T-helper 22 cell (primary cell): ENCODE measurements around the gene SLCO2A1.

Experiments
- DNase-seq: peaks from one replicate; pipeline ENCODE4 v3.0.0-alpha.2; 2020; ENCODE audit warnings: low read depth

Gene SLCO2A1

GRCh38 chr3:133980550-133980949 lies 49.2 kb downstream of the SLCO2A1 start:
- no peak for DNase-seq

GRCh38 chr3:133980035-133980434 lies 49.7 kb downstream of the SLCO2A1 start:
- no peak for DNase-seq

- DNase-seq: no peak
Observed at GRCh38 chr3:133979553-133979952, 50.2 kb downstream of the SLCO2A1 start.

GRCh38 chr3:133977568-133977967 lies 52.2 kb downstream of the SLCO2A1 start:
- no peak for DNase-seq

DNA sequence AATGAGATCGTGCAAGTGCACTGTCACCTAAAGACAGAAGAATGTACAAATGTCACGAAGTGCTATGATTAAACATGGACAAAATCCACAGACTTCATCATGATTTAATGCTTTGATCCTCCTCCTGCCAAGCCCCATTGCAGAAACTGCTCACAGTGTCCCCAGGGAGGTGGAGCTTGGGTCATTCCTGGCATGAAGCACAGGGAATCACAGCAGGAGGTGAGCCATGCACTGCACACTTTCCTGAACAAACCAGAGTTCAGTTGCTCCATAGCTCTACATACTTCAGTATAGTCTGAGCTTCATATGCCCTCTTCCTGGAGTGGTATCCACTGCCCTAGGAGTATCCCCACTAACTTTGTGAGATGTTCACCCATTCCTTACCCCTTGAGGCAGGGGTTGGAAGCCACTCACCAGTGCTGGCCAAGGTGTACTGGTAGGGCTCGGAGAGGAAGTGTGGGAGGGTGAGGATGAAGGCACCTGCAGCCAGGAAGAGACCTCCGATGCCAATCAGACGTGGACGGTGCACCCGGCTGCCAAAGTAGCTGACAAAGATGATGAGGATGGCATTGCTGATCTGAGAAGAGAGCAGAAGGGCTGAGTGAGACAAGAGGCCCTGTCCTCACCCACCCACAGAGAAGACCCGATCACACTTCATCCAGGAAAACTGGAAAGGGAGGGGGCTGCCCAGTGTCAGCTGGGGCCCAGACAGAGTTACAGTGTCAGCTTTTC lies 56.3 kb downstream of the SLCO2A1 start:
- no peak for DNase-seq

GRCh38 chr3:133972156-133972555 lies 57.6 kb downstream of the SLCO2A1 start:
- no peak for DNase-seq

- no peak for DNase-seq
Observed at GRCh38 chr3:133970916-133971315, 58.8 kb downstream of the SLCO2A1 start.

- no peak for DNase-seq
Observed at GRCh38 chr3:133970339-133970738, 59.4 kb downstream of the SLCO2A1 start.

GRCh38 chr3:133967992-133968892 lies 61.5 kb downstream of the SLCO2A1 start:
- no peak for DNase-seq

DNA sequence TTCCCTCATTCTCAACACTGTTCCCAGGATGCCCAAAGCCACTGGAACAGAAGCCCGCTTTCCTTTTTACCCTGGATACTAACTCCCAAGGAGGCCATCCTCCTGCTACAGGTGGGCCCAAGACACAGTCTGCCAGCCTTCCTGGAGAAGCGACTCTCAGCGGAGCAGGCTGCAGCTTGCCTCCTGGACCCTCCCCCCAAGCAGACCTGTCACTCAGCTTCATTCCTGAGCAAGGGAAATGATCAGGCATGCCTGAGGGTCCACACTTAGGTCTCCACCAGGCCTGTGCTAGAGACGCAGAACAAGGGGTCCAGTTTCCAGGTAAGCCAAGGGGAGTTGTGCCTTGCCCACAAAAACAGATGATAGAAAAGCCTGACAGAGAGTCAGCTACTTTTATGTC lies 62.8 kb downstream of the SLCO2A1 start:
- no peak for DNase-seq

DNA sequence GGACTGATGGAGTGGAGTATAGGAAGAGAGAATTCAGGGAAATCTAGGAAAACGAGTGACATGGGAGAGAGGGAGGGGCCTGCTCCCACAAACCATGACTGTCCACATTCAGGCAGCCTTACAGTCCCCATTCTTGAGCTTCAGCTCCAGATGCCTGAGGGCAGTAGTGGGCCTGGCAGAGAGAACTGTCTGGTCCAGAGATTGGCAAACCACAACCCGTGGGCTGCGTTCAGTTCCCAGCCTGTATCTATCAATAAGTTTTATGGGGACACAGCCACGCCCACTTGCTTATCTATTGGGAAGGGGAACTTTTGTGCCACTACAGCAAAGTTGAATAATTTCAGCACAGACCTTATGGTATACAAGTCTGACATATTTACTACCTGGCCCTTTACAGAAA lies 63.8 kb downstream of the SLCO2A1 start:
- no peak for DNase-seq

DNA sequence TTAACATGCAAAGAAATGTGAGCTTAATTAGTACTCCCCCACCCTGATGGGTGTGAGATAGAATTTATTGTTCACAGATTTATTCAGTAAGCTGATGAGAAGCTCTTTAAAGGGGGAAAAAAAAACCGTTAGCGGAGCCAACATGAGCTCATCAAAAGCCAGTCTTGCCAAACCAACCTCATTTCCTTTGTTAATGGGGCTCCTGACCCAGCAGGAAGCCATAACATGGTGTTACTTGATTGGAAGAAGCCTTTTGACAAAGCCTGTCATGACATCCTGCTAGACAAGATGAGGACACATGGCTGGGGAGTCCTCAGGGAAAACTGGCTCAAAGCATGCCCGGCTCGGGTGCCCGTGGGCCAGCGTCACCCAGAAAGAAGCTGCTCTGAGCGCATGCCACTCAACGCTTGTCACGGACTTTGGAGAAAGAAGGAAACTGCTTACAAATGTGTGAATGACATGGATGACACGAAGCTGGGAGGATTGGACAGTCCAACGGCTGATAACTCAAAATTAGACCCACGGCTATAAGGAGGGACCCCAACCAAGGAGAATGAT lies 64.6 kb downstream of the SLCO2A1 start:
- DNase-seq: no peak

- DNase-seq: no peak
Observed at GRCh38 chr3:133964547-133964946, 65.2 kb downstream of the SLCO2A1 start.

DNA sequence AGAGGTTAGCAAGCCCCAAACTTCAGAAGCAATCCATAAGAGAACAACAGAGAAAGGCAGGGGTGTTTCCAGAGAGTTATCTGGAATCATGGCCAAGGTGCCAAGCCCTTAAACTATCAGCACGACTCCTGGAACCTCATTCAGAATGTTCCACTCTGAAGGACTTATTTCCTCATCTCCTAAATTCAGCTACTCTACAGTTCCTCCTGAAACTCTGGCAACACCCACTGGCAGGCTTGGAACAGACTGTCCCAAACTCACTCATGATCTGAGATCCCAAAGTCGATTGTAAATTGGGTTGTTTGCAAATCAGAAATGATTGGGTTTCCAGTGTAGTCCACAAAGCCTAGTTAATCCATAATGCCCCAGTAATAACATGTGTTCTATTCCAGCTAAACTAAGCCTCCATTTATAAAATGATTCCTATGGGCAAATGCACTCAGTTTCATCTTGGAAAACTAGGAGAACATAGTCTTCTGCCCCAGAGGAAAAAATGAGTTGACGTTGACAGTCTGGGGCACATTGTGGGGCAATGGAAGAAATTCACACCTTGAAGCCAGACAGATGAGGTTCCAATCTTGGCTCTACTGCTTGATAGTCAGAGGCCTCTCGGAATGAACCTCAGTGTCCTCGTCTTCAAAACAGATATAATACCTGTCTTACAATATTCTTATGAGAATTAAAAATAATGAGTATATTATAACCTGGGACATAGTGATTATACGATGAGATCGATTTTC lies 65.9 kb downstream of the SLCO2A1 start:
- no peak for DNase-seq

DNA sequence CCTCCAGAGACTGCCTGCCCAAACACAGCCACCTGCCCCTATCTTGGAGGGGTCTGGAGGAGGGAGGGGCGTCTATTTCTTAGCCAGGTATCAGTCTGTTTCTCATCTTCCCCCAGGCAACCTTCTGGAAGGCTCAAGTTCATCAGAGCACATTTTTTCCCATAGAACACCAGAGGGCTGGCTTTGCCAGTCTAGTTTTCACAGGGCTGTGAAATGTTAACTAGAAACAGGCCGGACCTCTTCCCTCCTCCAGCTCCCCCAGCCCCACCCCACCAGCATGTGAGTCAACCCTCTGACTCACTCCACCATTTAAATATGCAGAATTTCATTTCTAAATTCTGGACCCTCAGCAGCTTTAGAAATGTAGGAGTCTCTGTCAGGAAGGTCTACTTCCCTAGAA lies 66.9 kb downstream of the SLCO2A1 start:
- DNase-seq: no peak

DNA sequence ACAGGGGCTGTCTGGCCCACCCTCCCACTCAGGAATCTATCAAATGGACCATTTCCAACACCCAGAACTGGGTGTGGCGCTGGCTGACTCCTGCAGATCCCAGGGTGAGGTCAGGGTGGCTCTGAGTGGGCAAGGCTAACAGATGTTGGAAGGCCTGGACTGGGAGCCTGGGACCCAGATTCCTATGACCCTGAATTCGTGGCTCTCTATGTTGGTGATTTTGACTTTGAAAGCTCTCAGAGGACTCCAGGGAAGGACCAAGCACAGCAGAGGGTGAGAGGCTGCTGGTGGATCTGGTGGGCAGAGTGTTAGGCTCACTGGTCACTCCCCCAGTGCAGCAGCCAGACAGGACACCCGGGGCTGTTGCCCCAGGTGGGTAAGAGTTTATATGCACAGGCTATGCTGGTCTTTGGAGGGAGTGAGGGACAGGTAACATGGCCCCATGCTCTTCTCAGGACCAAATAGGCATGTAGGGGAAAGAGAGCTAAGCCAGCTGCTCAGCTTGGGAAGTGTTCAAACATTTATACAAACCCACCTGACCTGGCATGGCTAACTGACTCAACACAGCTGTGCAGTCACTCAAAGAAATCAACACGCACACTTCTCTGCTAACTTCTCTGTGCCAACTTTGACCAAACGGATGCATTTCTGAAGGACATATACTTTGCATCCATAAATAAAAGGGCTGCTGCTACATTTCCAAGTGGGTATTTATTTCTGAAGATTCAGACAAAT lies 71.5 kb downstream of the SLCO2A1 start:
- no peak for DNase-seq

DNA sequence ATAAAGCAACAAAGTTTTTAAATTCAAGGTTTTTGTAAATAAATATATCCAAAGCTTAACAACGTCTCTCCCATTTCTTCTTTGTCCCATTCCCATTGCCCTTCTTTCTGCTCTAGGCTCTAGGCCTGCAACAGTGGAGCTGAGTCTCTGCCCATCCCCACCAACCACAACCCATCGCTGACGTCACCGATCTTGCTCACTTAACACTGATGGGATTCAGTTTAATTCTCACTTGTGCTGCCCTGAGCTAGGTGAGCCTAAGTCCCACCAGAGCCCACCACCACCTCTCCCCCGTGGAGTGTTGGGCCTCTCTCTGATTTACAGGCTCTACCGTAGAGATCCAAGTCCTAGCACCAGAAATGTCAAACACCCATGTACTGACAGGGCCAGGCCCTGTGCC lies 72.7 kb downstream of the SLCO2A1 start:
- DNase-seq: no peak

DNA sequence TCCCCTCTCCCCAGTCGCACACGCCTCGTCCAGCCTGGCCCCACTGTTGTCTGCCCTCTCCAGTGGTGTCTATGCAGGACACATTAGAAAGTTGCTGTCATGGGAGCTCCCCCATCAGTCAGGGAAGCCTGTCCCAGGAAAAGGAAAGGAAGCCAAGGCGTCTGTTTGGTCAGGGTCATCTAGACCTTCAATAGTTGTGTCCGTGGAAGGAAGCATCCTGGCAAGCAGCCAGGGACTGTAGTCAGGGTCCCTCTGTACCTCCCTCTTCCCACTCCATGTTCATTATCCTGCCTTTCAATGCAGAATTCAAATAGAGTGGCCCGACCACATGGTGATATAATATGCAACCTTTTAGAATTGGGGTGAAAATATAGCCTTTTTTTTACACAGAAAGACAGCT lies 73.4 kb downstream of the SLCO2A1 start:
- no peak for DNase-seq

DNA sequence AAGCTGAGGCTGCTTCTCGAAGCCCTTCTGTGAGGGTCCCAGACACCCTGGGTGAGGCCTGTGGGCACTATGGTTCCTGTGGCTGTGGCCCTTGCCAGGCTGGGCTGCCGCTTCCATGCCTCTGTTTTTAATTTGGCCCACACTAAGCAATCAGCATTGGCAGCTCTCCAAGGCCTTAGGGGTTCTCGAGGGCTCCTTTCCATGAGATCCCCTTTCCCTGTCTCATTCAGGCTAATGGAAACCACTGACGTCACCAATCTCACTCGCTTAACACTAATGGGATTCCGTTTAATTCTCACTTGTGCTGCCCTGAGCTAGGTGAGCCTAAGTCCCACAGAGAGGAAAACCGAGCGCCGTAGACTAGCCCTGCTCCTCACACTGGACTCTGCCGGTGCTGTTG lies 73.8 kb downstream of the SLCO2A1 start:
- no peak for DNase-seq

DNA sequence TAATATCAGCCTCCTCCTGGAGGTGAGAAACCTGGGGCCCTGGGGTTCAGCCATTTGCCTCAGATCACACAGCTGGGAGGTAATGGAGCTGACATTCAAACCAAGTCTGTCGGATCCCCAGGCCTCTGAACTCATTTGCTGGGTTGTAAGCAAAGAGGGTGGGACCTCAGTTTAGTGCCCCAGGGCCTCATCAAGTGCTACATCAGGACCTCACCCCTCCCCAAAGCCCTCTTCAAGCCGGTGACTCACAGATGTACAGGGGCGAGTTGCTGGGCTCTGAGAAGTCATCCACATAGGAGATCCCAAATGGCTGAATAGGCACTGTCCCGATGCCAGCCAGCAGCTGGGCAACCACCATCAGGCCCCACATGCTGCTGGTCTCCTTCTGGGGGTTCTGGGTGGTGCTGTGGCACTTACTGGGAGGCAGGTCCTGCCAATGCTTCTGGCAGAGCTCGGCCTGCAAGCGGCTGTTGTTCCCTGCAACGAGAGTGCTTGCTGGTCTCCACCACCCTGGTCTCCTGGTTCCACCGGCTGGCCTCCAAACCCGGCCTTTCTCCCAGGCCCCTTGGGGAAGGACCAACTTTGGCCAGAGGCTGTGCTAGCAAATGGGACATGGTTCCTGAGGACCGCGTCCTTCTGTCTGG lies 74.9 kb downstream of the SLCO2A1 start:
- no peak for DNase-seq

DNA sequence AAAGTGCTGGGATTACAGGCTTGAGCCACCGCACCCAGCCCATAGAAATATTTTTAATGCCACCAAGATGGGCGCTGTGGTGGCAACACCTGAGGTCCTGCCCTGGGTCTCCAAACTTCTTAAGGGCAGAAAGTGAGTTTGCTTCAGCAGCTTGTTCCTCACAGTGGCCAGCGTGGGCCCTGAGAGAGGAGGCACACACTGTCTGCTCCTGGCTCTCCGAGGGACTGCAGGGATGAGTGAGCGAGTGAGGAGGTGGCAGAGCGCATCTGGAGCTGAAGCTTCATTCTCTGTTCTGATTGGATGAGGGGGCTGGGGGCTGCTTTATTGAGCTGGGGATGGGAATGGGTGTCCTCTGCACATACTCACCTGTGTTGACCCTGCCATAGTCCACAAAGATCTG lies 76.4 kb downstream of the SLCO2A1 start:
- DNase-seq: no peak
